Retinal pigment epithelial cell (primary cell): ENCODE results near the gene MYMK.

ENCODE experiments used
- DNase-seq: peaks from one replicate; pipeline ENCODE4 v3.0.0-alpha.2; 2010; ENCODE audit warnings: low read depth
- H3K4me3 ChIP-seq: 2 replicates; pipeline ENCODE4 v1.5.1; 2011; ENCODE audit warnings: mild to moderate bottlenecking, low read length, control low read depth, moderate library complexity
- TF ChIP-seq, protein P1 (sequence below): conservative IDR thresholded peaks from 2 replicates; pipeline ENCODE4 v1.5.1; 2011; ENCODE audit warnings: low read depth, low read length, control low read depth, inconsistent platforms

The MYMK gene

GRCh38 chr9:133557581-133557980 lies 32.8 kb upstream of the MYMK start:
- TF ChIP-seq, protein P1, sequence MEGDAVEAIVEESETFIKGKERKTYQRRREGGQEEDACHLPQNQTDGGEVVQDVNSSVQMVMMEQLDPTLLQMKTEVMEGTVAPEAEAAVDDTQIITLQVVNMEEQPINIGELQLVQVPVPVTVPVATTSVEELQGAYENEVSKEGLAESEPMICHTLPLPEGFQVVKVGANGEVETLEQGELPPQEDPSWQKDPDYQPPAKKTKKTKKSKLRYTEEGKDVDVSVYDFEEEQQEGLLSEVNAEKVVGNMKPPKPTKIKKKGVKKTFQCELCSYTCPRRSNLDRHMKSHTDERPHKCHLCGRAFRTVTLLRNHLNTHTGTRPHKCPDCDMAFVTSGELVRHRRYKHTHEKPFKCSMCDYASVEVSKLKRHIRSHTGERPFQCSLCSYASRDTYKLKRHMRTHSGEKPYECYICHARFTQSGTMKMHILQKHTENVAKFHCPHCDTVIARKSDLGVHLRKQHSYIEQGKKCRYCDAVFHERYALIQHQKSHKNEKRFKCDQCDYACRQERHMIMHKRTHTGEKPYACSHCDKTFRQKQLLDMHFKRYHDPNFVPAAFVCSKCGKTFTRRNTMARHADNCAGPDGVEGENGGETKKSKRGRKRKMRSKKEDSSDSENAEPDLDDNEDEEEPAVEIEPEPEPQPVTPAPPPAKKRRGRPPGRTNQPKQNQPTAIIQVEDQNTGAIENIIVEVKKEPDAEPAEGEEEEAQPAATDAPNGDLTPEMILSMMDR: no peak
- H3K4me3 ChIP-seq: no peak overlapping the region
- no peak for DNase-seq

DNA sequence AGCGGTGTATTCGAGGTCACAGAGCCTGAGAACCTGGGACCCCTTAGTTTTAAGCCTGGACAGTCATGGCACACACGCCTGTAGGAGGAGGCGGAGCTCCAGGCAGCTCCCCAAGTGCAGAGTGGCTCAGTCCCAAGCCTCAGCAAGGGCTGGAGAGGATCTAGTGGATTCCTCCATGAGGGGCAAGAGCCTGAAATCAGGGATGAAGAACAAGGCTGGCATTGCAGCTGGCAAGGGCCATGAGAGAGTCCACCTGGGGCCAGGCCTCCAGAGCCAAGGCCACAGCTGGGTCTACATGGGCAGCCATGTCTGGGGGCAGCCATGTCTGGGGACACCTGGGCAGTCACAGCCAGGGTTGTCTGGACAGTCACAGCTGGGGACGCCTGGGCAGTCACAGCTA lies 31.6 kb upstream of the MYMK start:
- TF ChIP-seq, protein P1: no peak

GRCh38 chr9:133554729-133555128 lies 30.0 kb upstream of the MYMK start:
- no peak for DNase-seq
- no peak overlapping the region for H3K4me3 ChIP-seq
- TF ChIP-seq, protein P1: no peak

More for the DNA sequence above, 31.6 kb upstream of the MYMK start:
- no peak for DNase-seq
- no peak overlapping the region for H3K4me3 ChIP-seq

DNA sequence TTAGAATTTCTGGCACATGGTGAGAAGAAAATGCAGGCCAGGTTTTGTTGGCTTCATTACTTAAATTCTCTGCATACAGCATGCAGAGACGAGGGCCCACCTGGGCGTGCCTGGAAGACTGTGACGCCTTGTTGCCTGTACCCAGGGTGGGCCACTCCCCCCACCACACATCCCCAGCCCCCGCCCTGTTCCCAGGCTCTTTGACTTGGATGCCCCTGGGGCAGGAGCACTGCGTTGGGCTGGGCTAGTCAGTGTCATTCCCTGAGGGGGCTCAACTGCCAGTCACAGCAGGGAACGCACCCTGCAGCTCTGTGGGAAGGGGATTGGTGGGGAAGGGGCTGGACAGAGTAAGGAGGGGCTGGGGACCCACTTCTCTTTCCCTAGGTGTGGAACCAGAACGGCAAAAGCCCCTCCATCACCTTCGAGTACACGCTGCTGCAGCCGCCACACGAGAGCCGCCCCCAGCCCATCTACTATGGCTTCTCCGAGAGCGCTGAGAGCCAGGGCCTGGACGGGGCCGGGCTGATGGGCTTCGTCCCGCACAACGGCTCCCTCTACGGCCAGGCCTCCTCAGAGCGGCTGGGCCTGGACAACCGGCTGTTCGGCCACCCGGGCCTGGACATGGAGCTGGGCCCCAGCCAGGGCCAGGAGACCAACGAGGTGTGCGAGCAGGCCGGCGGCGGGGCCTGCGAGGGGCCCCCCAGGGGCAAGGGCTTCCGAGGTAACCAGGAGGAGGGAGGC lies 29.4 kb upstream of the MYMK start:
- DNase-seq: no peak
- TF ChIP-seq, protein P1: no peak

DNA sequence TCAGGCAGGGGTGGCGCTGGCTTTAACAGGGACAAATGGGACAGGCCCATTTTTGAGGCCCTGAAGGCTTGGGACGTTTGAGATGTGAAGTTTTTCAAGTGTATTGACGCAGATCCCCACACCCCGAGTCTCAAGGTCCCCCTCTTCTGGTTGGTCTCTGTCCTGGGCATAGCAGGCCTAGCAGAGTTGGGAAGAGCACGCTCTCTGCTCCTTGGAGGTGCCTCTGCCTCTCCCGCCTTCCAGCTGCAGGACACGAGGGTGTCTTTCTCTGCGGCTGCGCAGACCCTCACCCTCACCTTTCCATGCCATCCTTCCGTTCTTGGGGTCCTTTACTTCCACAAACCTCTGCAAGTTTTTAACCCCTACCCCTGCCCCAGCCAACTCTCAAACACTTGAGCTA lies 28.4 kb upstream of the MYMK start:
- no peak overlapping the region for H3K4me3 ChIP-seq
- no peak for DNase-seq
- TF ChIP-seq, protein P1: no peak

More for the DNA sequence above, 29.4 kb upstream of the MYMK start:
- no peak overlapping the region for H3K4me3 ChIP-seq

DNA sequence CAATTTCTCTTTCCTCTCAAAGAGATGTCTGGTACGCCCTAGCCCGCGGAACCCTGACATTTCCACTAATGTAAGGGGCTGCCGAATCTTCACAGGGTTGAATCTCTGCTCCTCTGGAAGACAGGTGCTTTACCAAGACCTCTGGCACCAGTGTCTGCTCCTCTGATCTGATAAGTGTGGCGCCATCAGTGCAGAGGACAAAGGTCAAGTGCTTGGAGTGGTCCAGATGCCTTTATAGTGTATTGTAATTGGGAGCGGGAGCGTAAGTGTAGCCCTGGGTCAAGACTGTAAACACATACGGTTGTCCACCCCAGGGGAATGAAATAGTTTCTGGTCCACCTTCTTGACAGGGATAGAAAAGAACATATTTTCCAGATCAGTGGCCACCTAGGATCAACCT lies 27.5 kb upstream of the MYMK start:
- no peak overlapping the region for H3K4me3 ChIP-seq
- TF ChIP-seq, protein P1: no peak
- DNase-seq: no peak

DNA sequence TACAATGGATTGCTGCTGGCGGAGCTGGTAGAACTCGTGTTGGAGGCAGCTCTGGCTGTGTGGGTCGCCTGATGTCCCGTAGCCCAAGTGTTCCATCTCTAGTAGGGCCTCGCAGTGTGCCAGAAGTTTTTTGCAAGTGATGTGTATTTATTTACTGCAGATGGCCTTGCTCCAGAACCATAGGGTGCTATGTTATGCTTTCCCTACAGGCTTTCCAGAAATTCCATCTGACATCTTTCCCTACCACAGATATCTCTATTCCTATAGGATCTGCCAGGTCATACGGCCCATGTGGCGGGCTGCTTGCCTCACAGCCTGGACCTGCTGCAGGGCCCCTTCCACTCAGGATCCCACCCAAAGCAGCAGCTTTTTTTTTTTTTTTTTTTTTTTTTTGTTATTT lies 26.7 kb upstream of the MYMK start:
- TF ChIP-seq, protein P1: no peak
- no peak for DNase-seq
- H3K4me3 ChIP-seq: no peak overlapping the region
